ENCODE results near the gene FNDC3B. TPM values are rescaled to one million over a fixed set of nuclear protein-coding genes. Genes with fewer than 3 reads are reported as not detected.

Gene FNDC3B
- total RNA-seq, 1 donor from 2014 or later, result 71.3 TPM

GRCh38 chr3:172309059-172309458, 269.7 kb downstream of the FNDC3B start:
- no peak overlapping the region for H3K4me3 ChIP-seq (ENCODE audit: low read depth, low read length)
- H3K27me3 ChIP-seq (ENCODE audit: control insufficient read depth, insufficient read depth, low read length), result no peaks in the 10 kb centered on the region
- no peak for DNase-seq (ENCODE audit: low read depth)
- TF ChIP-seq CTCF (IDR thresholded peaks at IDR 0.05; ENCODE audit: insufficient read depth, low read length, poor library complexity, severe bottlenecking), result no peak
- H3K36me3 ChIP-seq (ENCODE audit: control insufficient read depth, insufficient read depth, low read length), result peaks cover 2% of the 10 kb centered on the region

DNA sequence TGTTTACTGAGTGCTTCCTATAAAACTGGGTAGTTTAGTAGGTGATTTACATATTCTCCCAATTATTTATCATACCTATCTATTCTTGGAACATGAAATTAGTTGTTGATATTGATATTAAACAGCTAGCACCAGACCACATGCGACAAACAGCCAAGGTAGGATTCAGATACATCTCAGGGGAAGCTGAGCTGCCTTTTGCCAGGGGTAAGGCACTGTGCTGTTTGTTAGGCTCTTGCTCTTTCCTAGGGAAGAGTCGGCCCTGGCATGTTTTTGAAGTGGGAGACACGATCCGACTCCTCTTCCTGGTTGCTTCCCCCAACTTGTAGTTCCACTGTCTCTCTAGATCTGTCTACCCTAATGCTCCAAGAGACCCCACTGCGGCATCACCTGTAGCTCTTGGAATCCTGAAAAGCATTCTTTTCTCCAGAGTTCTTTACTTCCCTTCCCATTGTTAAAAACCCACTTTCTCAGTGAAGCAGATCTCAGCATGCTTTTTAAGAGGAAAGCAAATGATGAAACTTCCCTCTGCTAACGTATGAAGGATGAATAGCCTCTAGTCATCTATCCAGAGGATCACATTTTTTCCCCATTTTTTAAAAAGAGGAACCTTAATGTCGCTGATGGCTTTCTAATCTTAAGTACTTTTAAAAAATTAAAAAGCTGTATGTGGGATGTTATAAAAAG, 270.5 kb downstream of the FNDC3B start:
- DNase-seq (ENCODE audit: low read depth), result no peak
- H3K27me3 ChIP-seq (ENCODE audit: control insufficient read depth, insufficient read depth, low read length), result no peaks in the 10 kb centered on the region
- H3K4me3 ChIP-seq (ENCODE audit: low read depth, low read length), result no peak overlapping the region
- no peak for TF ChIP-seq CTCF (IDR thresholded peaks at IDR 0.05; ENCODE audit: insufficient read depth, low read length, poor library complexity, severe bottlenecking)
- peaks cover 2% of the 10 kb centered on the region for H3K36me3 ChIP-seq (ENCODE audit: control insufficient read depth, insufficient read depth, low read length)

GRCh38 chr3:172310428-172310760, 271.0 kb downstream of the FNDC3B start:
- H3K27me3 ChIP-seq (ENCODE audit: control insufficient read depth, insufficient read depth, low read length), result no peaks in the 10 kb centered on the region
- no peak overlapping the region for H3K4me3 ChIP-seq (ENCODE audit: low read depth, low read length)
- DNase-seq (ENCODE audit: low read depth), result no peak
- no peak for TF ChIP-seq CTCF (IDR thresholded peaks at IDR 0.05; ENCODE audit: insufficient read depth, low read length, poor library complexity, severe bottlenecking)
- H3K36me3 ChIP-seq (ENCODE audit: control insufficient read depth, insufficient read depth, low read length), result peaks cover 2% of the 10 kb centered on the region

DNA sequence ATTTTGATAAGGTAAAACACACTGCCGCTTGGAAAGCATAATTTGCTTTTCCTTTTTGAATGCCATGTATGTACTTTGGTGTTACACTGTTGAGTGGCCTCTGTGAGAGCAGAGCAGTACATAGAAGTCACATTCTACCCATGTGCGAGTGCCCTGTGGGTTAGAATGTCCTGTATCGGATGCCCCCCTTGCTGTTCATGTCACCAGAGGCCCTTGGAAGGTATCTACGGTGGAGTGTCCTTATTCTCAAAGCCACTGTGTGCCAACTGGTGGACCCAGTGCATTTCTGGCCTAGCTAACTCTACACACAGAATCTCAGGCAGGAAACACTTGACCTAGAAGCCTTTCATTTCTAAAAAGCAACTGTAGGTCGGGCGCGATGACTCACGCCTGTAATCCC, 271.8 kb downstream of the FNDC3B start:
- Histone ChIP-seq H3K4me3 (ENCODE audit: low read depth, low read length) (no peak overlapping the region), H3K36me3 (ENCODE audit: control insufficient read depth, insufficient read depth, low read length) (peaks cover 2% of the 10 kb centered on the region), H3K27me3 (ENCODE audit: control insufficient read depth, insufficient read depth, low read length) (no peaks in the 10 kb centered on the region)
- DNase-seq (ENCODE audit: low read depth), result no peak
- no peak for TF ChIP-seq CTCF (IDR thresholded peaks at IDR 0.05; ENCODE audit: insufficient read depth, low read length, poor library complexity, severe bottlenecking)

DNA sequence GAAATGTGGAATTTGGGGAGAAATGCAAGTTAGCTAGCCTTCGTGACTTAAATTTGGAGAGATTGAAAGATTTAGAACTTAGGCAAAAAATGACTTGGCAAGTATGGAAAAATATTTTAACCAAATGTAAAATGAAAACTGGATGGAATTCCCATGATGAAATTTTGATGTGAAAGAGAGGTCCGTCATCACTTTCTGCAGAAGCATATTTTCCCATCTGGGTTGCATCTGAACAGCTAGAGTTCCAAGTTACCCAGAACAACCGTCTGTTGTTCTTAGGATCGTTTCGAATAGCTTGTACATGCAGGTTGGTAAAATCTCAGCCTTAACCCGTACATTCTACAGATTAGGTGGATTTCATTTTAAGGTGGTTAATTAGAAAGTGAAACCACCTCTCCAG, 272.6 kb downstream of the FNDC3B start:
- no peak overlapping the region for H3K4me3 ChIP-seq (ENCODE audit: low read depth, low read length)
- H3K27me3 ChIP-seq (ENCODE audit: control insufficient read depth, insufficient read depth, low read length), result no peaks in the 10 kb centered on the region
- no peak for TF ChIP-seq CTCF (IDR thresholded peaks at IDR 0.05; ENCODE audit: insufficient read depth, low read length, poor library complexity, severe bottlenecking)
- DNase-seq (ENCODE audit: low read depth), result no peak
- H3K36me3 ChIP-seq (ENCODE audit: control insufficient read depth, insufficient read depth, low read length), result peaks cover 2% of the 10 kb centered on the region

DNA sequence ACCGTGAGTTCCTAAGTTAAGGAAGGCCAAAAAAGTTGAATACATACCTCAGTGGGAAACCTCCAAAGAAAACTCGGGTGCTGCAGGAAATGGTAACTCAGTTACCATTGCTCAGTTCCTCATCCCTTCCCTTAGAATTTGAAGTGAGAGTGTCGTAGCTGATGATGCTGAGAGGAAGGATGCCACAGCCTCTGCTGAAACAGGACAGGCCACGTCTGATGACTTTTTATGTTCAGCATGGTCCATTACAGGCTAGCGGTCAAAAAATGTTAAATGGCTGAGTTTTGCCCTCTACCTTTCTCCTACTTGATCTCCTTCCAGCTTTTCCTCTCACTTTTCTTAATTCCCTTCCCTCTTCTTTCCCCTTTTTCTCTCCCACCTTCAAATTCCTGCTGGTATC, 273.3 kb downstream of the FNDC3B start:
- no peak for TF ChIP-seq CTCF (IDR thresholded peaks at IDR 0.05; ENCODE audit: insufficient read depth, low read length, poor library complexity, severe bottlenecking)
- Histone ChIP-seq H3K4me3 (ENCODE audit: low read depth, low read length) (no peak overlapping the region), H3K27me3 (ENCODE audit: control insufficient read depth, insufficient read depth, low read length) (no peaks in the 10 kb centered on the region), H3K36me3 (ENCODE audit: control insufficient read depth, insufficient read depth, low read length) (peaks cover 2% of the 10 kb centered on the region)
- DNase-seq (ENCODE audit: low read depth), result no peak

Data from kidney epithelial cell (primary cell).